Liver (tissue), 3 donors: ENCODE measurements around the gene PEMT.

ENCODE experiments used
- CTCF ChIP-seq: fragments of 150-350 bp; IDR thresholded peaks from 2 replicates; pipeline ENCODE4 v1.5.1; 2017; ENCODE audit warnings: improper control_type of control experiment, low read depth, low read length; ENCODE audit not compliant: missing input control
- EGR1 ChIP-seq, 2 donors: IDR thresholded peaks; 2 replicates each; pipeline ENCODE4 v1.6.1; 2016 to 2018; ENCODE audit warnings: antibody characterized with exemption in 2 of 2, low read depth in 2 of 2
- GABPA ChIP-seq, 2 donors: IDR thresholded peaks in 1 of 2; conservative IDR thresholded peaks in 1 of 2; 2 replicates each; pipeline ENCODE4 v1.6.1; 2016; ENCODE audit warnings: antibody characterized with exemption in 2 of 2, mild to moderate bottlenecking in 1 of 2, moderate library complexity in 1 of 2
- JUND ChIP-seq, 2 donors: IDR thresholded peaks; 2 replicates each; pipeline ENCODE4 v1.6.1; 2016; ENCODE audit warnings: antibody characterized with exemption in 2 of 2
- TAF1 ChIP-seq: conservative IDR thresholded peaks from 2 replicates; pipeline ENCODE4 v1.6.1; 2016; ENCODE audit warnings: antibody characterized with exemption, mild to moderate bottlenecking
- donor health status: healthy.
- donor health status: healthy.

- TF ChIP-seq CTCF (no peak), GABPA (IDR thresholded peaks at IDR 0.05 in 1 of 2, conservative IDR thresholded peaks at IDR 0.05 in 1 of 2) (no peak), TAF1 (no peak), EGR1 (IDR thresholded peaks at IDR 0.05; ENCODE audit: low read depth in 2 of 2) (no peak), JUND (IDR thresholded peaks at IDR 0.05) (no peak)
Observed at GRCh38 chr17:17635126-17635525, 43.6 kb upstream of the PEMT start.
